ENCODE data around the gene EPB41.

DNA sequence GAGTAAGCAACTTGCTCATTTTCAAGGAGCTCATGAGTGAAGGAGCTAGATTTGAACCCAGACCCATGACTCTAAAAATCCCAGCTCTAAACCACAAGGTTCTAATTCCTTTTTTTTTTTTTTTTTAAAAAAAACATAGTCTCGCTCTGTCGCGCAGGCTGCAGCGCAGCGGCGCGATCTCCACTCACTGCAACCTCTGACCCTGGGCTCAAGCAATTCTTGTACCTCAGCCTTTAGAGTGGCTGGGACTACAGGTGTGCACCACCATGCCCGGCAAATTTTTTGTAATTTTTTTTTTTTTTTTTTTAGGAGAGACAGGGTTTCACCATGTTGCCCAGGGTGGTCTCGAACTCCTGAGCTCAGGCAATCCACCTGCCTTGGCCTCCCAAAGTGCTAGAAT, 253.5 kb downstream of the EPB41 start:
- TF ChIP-seq JUN (IDR thresholded peaks at IDR 0.05; ENCODE audit: borderline replicate concordance, insufficient read depth, insufficient read length, low read depth) = no peak
- TF ChIP-seq, protein P1, sequence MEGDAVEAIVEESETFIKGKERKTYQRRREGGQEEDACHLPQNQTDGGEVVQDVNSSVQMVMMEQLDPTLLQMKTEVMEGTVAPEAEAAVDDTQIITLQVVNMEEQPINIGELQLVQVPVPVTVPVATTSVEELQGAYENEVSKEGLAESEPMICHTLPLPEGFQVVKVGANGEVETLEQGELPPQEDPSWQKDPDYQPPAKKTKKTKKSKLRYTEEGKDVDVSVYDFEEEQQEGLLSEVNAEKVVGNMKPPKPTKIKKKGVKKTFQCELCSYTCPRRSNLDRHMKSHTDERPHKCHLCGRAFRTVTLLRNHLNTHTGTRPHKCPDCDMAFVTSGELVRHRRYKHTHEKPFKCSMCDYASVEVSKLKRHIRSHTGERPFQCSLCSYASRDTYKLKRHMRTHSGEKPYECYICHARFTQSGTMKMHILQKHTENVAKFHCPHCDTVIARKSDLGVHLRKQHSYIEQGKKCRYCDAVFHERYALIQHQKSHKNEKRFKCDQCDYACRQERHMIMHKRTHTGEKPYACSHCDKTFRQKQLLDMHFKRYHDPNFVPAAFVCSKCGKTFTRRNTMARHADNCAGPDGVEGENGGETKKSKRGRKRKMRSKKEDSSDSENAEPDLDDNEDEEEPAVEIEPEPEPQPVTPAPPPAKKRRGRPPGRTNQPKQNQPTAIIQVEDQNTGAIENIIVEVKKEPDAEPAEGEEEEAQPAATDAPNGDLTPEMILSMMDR (IDR thresholded peaks at IDR 0.05; ENCODE audit: extremely low read depth in 1 of 2, insufficient read depth in 1 of 2, low read depth in 1 of 2, low read length in 2 of 2) = no peak
- no peak for TF ChIP-seq POLR2A (IDR thresholded peaks at IDR 0.05; ENCODE audit: low read depth, low read length)

All from endothelial cell of umbilical vein (primary cell).